AG04449 (cell line): Measurements from ENCODE around the gene CRB2.

Experiments
- CTCF ChIA-PET: fragments of 350-600 bp; formaldehyde crosslinking; extraction: SDS; loops from one replicate; lab custom pipeline; 2021; ENCODE audit warnings: antibody characterized with exemption; lab: Yijun Ruan, JAX
- POLR2A ChIA-PET: fragments of 400-600, 350-600 bp; formaldehyde crosslinking; extraction: SDS; loops from one replicate; lab custom pipeline; 2020; ENCODE audit warnings: antibody characterized with exemption, inconsistent platforms; lab: Yijun Ruan, JAX
- DNase-seq: peaks from one replicate; pipeline ENCODE4 v3.0.0-alpha.2; 2010; ENCODE audit warnings: low read depth, low spot score
- H3K4me3 ChIP-seq: 2 replicates; pipeline ENCODE4 v1.5.1; 2011; ENCODE audit warnings: low read depth, mild to moderate bottlenecking, control low read depth, low read length
- CTCF ChIP-seq: IDR thresholded peaks from one replicate; pipeline ENCODE4 v1.5.1; 2011; ENCODE audit warnings: mild to moderate bottlenecking, moderate library complexity, low read length, control low read depth, inconsistent platforms; ENCODE audit not compliant: insufficient read depth; ENCODE audit errors: missing control alignments

Gene CRB2

GRCh38 chr9:123377211-123377971 is 21.4 kb downstream of the CRB2 start:
- ChIA-PET POLR2A (no interaction called here), CTCF (interaction anchor here (1.2 to 2.2 kb wide), 3 partner anchors 23 to 27 kb away, joined by 4 to 16 read pairs (median 4); no protein-coding TSS in a partner anchor)
- no peak for DNase-seq
- no peak for TF ChIP-seq CTCF
- no peak overlapping the region for H3K4me3 ChIP-seq

DNA sequence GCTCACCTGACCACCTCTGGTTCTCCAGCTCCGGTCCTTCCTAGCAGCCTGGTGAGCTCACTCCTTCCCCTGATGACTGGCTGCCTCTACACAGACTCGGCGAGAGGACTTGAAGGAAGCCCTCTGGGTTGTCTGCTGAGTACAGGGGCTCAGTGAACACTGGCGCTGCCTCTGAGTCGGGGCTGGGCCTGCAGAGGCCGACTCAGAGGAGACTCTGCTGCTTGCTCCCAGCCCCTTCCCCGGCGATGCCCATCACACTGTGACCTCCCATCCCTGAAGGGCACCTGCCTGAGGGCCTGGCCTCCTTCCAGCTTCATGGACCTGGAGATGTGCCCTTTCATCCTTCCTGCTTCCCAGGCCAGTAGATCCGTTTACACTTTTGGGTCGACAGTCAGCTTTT is 22.0 kb downstream of the CRB2 start:
- ChIA-PET CTCF (interaction anchor here (1.0 to 1.7 kb wide), 3 partner anchors 9 to 28 kb away, joined by 3 to 4 read pairs (median 4); no protein-coding TSS in a partner anchor), POLR2A (no interaction called here)
- DNase-seq, result no peak
- TF ChIP-seq CTCF, result no peak
- no peak overlapping the region for H3K4me3 ChIP-seq

DNA sequence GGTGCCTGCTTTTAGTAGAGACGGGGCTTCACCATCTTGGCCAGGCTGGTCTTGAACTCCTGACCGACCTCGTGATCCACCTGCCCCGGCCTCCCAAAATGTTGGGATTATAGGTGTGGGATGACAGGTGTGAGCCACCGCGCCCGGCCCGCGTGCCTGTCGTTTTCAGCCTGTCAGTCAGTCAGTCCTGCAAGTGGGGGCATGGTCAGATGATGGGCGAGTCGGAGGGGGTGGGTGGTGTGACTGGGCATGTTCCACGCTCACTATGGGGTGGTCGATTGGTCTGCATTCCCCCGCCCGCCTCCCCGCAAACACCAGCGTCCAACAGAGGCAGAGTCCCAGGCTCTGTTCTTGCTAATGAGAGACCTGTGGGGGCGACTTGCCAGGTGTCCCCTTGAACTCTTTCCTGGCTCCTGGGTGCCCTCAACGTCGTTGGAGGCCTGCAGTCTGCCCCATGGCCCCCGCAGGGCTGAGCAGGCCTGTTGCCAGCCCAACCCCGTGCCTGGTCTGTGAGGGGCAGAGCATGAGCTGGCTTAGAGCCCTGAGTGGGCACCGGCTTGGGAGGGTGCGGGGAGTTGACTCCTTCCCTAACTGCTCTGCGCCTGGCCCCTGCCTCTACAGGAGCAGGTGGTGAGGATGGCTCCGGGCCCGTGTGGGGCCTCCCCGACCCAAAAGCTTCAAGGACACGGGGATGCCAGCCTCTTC is 23.1 kb downstream of the CRB2 start:
- ChIA-PET POLR2A (no interaction called here), CTCF (interaction anchor here (1.0 to 10.1 kb wide), 3 partner anchors 8 to 29 kb away, joined by 3 to 217 read pairs (median 4); partner anchors contain the start of gene CRB2)
- no peak for DNase-seq
- H3K4me3 ChIP-seq, result no peak overlapping the region
- no peak for TF ChIP-seq CTCF

DNA sequence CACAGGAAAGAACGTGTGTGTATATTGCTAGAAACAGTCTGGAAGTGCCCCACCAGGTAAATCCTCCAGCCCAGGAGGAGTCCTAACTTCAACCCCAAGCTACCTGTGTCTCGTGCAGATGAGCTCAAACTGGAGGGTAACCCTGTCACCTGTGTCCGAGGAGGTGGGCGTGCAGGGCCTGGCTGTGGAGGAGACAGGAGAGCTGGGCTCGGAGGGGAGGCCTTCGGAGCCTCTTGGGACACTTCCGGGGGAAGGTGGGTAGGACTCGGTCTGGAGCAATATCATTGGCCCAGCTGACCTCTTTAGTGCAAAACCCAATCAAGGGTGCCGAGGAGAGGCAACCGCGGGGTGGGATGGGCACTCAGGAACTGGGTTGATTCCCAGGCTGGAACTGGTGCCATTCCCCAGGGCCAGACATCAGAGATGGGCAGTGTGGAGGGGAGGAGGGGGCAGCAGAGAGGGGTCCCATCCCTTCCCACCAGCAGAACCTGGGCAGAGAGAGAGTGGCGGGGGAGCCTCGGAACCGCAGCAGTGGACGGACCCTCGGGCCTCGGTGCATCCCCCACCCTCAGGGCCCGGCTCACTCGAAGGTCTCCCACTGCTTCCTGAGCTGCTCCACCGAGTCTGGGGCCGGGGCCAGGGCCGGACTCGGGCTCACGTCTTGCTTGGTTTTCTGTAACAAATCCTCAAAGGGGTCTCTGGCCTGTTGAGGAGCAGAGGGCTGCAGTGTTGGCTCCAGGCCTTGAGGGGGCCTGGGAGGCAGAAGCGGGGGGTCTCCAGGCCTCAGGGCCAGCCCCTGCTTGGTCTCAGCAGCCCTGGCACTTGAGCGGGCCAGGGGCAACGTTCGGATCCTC is 25.1 kb downstream of the CRB2 start:
- ChIA-PET POLR2A (no interaction called here), CTCF (interaction anchor here (1.3 to 10.1 kb wide), 2 partner anchors 19 to 28 kb away, joined by 3 to 217 read pairs; partner anchors contain the start of gene CRB2)
- DNase-seq, result no peak
- H3K4me3 ChIP-seq, result no peak overlapping the region
- no peak for TF ChIP-seq CTCF

GRCh38 chr9:123382653-123383511 is 26.9 kb downstream of the CRB2 start:
- ChIA-PET POLR2A (no interaction called here), CTCF (interaction anchor here (0.7 to 10.1 kb wide), 5 partner anchors 14 to 47 kb away, joined by 3 to 217 read pairs (median 3); partner anchors contain the start of gene CRB2)
- TF ChIP-seq CTCF, result no peak
- no peak overlapping the region for H3K4me3 ChIP-seq
- no peak for DNase-seq
